Measurements from ENCODE around the gene POLK. TPM values are rescaled to one million over a fixed set of nuclear protein-coding genes. Genes with fewer than 3 reads are reported as not detected.
"Not testable (repeated sequence)": the region's sequence is repeated elsewhere in the genome, so short reads cannot be mapped to it uniquely, and the experiment has no call there.

Gene POLK
- total RNA-seq, 2 donors from 2014 or later: 11.3 to 14.8 TPM

DNA sequence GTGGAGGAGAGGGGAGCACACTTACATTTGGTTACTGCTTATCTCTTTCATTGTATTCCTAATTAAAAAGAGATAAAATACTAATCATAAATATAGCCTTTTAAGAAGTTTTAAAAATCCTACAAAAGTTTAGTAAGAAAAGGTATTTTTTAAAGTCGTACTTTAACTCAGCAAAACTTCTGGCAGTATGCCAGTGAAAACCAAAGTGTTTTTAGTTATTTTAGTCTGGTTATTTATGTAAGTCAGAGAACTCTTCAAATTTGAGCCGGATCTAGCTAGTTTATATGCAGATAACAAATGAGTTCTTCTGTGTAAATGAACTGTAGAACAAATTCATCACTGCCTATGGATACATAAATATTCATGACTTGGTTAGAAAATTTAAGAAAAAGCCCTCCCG is 63.1 kb downstream of the POLK start:
- Histone ChIP-seq H3K36me3 (ENCODE audit: control insufficient read depth, insufficient read depth, low read length) (no peaks in the 10 kb centered on the region), H3K27ac (ENCODE audit: low read depth, low read length) (no peak overlapping the region), H3K9me3 (ENCODE audit: control insufficient read depth, low read length) (peaks cover 4% of the 10 kb centered on the region), H3K27me3 (ENCODE audit: control insufficient read depth, insufficient read depth, low read length, poor library complexity, severe bottlenecking) (no peaks in the 10 kb centered on the region), H3K4me3 (ENCODE audit: low read length) (no peak overlapping the region), H3K4me1 (ENCODE audit: control insufficient read depth, insufficient read depth, low read length) (no peaks in the 10 kb centered on the region), H3K9ac (ENCODE audit: extremely low read depth, low read length, poor library complexity, severe bottlenecking) (no peak overlapping the region)
- Mint-ChIP-seq H3K36me3 (ENCODE audit: low read depth) (peaks cover 14% of the 10 kb centered on the region), H3K27me3 (ENCODE audit: insufficient read depth) (no peaks in the 10 kb centered on the region), H3K4me1 (peaks cover 22% of the 10 kb centered on the region), H3K4me3 (no peak overlapping the region), H3K27ac (no peak overlapping the region), H3K9me3 (no peaks in the 10 kb centered on the region)
- no peak for DNase-seq
- TF ChIP-seq, protein P1, sequence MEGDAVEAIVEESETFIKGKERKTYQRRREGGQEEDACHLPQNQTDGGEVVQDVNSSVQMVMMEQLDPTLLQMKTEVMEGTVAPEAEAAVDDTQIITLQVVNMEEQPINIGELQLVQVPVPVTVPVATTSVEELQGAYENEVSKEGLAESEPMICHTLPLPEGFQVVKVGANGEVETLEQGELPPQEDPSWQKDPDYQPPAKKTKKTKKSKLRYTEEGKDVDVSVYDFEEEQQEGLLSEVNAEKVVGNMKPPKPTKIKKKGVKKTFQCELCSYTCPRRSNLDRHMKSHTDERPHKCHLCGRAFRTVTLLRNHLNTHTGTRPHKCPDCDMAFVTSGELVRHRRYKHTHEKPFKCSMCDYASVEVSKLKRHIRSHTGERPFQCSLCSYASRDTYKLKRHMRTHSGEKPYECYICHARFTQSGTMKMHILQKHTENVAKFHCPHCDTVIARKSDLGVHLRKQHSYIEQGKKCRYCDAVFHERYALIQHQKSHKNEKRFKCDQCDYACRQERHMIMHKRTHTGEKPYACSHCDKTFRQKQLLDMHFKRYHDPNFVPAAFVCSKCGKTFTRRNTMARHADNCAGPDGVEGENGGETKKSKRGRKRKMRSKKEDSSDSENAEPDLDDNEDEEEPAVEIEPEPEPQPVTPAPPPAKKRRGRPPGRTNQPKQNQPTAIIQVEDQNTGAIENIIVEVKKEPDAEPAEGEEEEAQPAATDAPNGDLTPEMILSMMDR (conservative IDR thresholded peaks at IDR 0.05): no peak
- WGBS, 2 experiments (ENCODE audit: insufficient coverage in 1 of 2, insufficient read length in 1 of 2): 91% methylated on average over 3 of the region's 3 CpGs; no CpG with 5 or more reads in 1 of the 2 experiments

- H3K27me3 ChIP-seq (ENCODE audit: control insufficient read depth, insufficient read depth, low read length, poor library complexity, severe bottlenecking); H3K27ac Mint-ChIP-seq; H3K9ac ChIP-seq (ENCODE audit: extremely low read depth, low read length, poor library complexity, severe bottlenecking); H3K9me3 ChIP-seq (ENCODE audit: control insufficient read depth, low read length); H3K4me1 ChIP-seq (ENCODE audit: control insufficient read depth, insufficient read depth, low read length); H3K36me3 ChIP-seq (ENCODE audit: control insufficient read depth, insufficient read depth, low read length); H3K27ac ChIP-seq (ENCODE audit: low read depth, low read length); H3K4me3 Mint-ChIP-seq; H3K27me3 Mint-ChIP-seq (ENCODE audit: insufficient read depth); DNase-seq; H3K4me3 ChIP-seq (ENCODE audit: low read length); H3K9me3 Mint-ChIP-seq: not testable (repeated sequence)
- Mint-ChIP-seq H3K4me1 (peaks cover 21% of the 10 kb centered on the region), H3K36me3 (ENCODE audit: low read depth) (peaks cover 23% of the 10 kb centered on the region)
- WGBS, 2 experiments (ENCODE audit: insufficient coverage in 1 of 2, insufficient read length in 1 of 2): 96% methylated on average over 8 of the region's 8 CpGs; no CpG with 5 or more reads in 1 of the 2 experiments
These were observed 66.6 kb downstream of the POLK start for GRCh38 chr5:75578280-75578679.

GRCh38 chr5:75584641-75585040 is 73.0 kb downstream of the POLK start:
- no peaks in the 10 kb centered on the region for H3K9me3 Mint-ChIP-seq
- peaks cover 18% of the 10 kb centered on the region for H3K4me1 Mint-ChIP-seq
- 86 to 91% methylated on average over 1 of the region's 2 CpGs for WGBS, 2 experiments (ENCODE audit: insufficient coverage in 1 of 2, insufficient read length in 1 of 2)
- Histone ChIP-seq H3K4me1 (ENCODE audit: control insufficient read depth, insufficient read depth, low read length) (no peaks in the 10 kb centered on the region), H3K36me3 (ENCODE audit: control insufficient read depth, insufficient read depth, low read length) (peaks cover 17% of the 10 kb centered on the region), H3K9ac (ENCODE audit: extremely low read depth, low read length, poor library complexity, severe bottlenecking) (no peak overlapping the region), H3K27ac (ENCODE audit: low read depth, low read length) (no peak overlapping the region), H3K27me3 (ENCODE audit: control insufficient read depth, insufficient read depth, low read length, poor library complexity, severe bottlenecking) (no peaks in the 10 kb centered on the region), H3K4me3 (ENCODE audit: low read length) (no peak overlapping the region), H3K9me3 (ENCODE audit: control insufficient read depth, low read length) (no peaks in the 10 kb centered on the region)
- H3K27ac Mint-ChIP-seq: no peak overlapping the region
- H3K36me3 Mint-ChIP-seq (ENCODE audit: low read depth): peaks cover 17% of the 10 kb centered on the region
- TF ChIP-seq, protein P1 (conservative IDR thresholded peaks at IDR 0.05): peak; percentile 63
- no peaks in the 10 kb centered on the region for H3K27me3 Mint-ChIP-seq (ENCODE audit: insufficient read depth)
- H3K4me3 Mint-ChIP-seq: no peak overlapping the region
- DNase-seq: no peak

DNA sequence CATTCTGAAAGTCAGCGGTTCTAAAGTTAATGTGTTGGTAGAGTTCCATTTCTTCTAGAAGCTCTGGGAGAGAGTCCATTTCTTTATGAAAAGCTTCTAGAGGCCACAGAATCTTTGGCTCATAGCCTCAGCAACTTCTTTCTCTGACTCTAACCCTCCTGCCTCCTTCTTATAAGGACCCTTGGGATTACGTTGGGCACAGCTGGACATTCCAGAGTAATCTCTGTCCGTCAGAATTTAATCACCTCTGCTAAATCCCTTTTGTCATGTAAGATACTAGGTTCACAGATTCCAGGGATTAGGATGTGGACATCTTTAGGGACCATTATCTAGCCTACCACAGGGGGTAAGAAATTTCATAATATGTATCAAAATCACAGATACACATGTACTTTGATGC is 77.0 kb downstream of the POLK start:
- H3K9ac ChIP-seq (ENCODE audit: extremely low read depth, low read length, poor library complexity, severe bottlenecking): no peak overlapping the region
- 30% methylated on average over 3 of the region's 3 CpGs; no CpG with 5 or more reads in 1 of the 2 experiments for WGBS, 2 experiments (ENCODE audit: insufficient coverage in 1 of 2, insufficient read length in 1 of 2)
- H3K4me3 Mint-ChIP-seq: no peak overlapping the region
- no peaks in the 10 kb centered on the region for H3K4me1 ChIP-seq (ENCODE audit: control insufficient read depth, insufficient read depth, low read length)
- no peak overlapping the region for H3K27ac ChIP-seq (ENCODE audit: low read depth, low read length)
- DNase-seq: peak; percentile 79
- no peaks in the 10 kb centered on the region for H3K9me3 ChIP-seq (ENCODE audit: control insufficient read depth, low read length)
- TF ChIP-seq, protein P1 (conservative IDR thresholded peaks at IDR 0.05): no peak
- peak overlapping the region; percentile 57 for H3K4me3 ChIP-seq (ENCODE audit: low read length)
- H3K27me3 ChIP-seq (ENCODE audit: control insufficient read depth, insufficient read depth, low read length, poor library complexity, severe bottlenecking): no peaks in the 10 kb centered on the region
- H3K36me3 Mint-ChIP-seq (ENCODE audit: low read depth): peaks cover 10% of the 10 kb centered on the region
- H3K27ac Mint-ChIP-seq: peak overlapping the region; percentile 66
- H3K4me1 Mint-ChIP-seq: peaks cover 19% of the 10 kb centered on the region
- H3K36me3 ChIP-seq (ENCODE audit: control insufficient read depth, insufficient read depth, low read length): peaks cover 12% of the 10 kb centered on the region
- no peaks in the 10 kb centered on the region for H3K9me3 Mint-ChIP-seq
- no peaks in the 10 kb centered on the region for H3K27me3 Mint-ChIP-seq (ENCODE audit: insufficient read depth)
